ENCODE data around the gene JMJD6.

DNA sequence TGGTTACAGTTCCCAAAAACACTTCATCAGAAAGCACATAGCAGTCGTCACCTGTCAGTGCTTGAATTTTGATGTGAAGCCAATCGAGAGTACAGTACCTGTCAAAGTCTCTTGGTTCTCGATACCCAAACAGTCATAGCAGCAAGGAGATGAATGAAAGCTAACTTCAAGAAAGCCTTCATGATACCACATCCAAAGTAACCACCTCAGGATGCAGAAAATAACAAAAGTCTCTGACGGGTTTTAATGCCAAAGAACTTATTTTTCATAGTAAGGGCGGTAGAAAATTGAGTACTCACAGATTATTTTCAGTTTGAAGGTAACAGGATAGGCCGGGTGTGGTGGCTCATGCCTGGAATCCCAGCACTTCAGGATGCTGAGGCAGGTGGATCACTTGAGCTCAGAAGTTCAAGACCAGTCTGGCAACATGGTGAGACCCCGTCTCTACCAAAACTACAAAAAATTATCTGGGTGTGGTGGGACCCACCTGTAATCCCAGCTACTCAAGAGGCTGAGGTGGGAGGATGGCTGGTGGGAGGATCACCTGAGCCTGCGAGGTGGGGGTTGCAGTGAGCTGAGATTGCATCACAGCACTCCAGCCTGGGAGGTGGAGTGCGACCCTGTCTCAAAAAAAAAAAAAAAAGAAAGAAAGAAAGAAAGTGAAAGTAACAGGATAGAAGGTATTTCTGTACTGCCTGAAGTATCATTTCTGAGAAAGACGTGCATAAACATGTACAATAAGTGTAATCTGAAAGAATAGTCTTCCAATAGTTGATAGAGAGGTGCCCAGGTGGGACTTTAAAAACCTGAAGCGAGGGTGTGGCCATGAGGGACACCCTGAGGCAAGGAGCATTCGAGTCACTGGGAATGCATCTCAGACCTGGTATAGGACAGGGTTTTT lies 26.9 kb upstream of the JMJD6 start:
- TF ChIP-seq CTCF (IDR thresholded peaks at IDR 0.05 in 2 of 3, conservative IDR thresholded peaks at IDR 0.05 in 1 of 3; ENCODE audit: borderline replicate concordance in 1 of 3, insufficient read depth in 1 of 3, low read depth in 2 of 3, low read length in 2 of 3) (no peak), EZH2 (IDR thresholded peaks at IDR 0.05) (no peak), CEBPB (IDR thresholded peaks at IDR 0.05; ENCODE audit: low read depth) (no peak), ATF3 (IDR thresholded peaks at IDR 0.05) (no peak), MAX (IDR thresholded peaks at IDR 0.05) (no peak)
